HG02678 (cell line): ENCODE measurements around the gene RMDN2.

Experiments
- ATAC-seq: cut with Tn5 transposase; IDR thresholded peaks from one replicate; pipeline ENCODE4 v1.9.1; 2021; ENCODE audit warnings: mild to moderate bottlenecking, moderate library complexity; ENCODE audit not compliant: unreplicated experiment

Gene RMDN2

GRCh38 chr2:37897511-37897910 lies 27.6 kb upstream of the RMDN2 start:
- ATAC-seq, result no peak

DNA sequence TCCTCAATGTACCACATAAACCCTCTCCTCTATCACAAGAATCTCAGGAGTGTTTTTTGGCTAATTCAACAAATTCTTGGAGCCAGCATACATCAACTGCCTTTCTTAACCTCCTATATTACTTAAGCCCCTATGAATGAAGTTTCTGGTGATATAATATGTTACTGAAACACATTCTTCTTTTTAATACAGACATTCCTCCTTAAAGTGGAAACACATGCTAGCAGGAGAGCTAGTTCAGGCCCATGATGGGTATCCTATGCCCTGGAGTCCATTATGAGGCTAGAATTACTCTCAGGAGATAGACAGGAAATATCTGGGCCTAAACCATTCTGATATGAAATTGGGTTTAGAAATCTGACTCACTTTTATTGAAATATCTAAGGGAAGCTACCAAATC lies 26.6 kb upstream of the RMDN2 start:
- ATAC-seq, result no peak

DNA sequence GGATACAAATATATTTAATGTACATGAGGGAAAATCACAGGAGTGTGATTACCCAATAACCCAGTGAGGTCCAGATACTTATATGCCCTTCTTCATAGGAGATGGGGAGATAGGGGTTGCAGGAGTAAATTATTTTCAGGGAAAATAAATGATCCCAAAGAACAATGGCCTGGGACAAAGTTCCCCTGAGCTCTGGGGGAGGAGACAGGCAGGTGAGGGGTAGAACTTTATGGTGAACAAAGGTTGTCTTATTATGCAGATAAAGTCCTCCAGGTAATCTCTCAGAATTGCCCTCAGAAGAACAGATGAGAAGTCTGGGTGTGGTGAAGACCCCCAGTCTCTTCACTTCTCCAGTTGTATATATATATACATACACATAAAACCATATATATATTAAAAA lies 22.1 kb upstream of the RMDN2 start:
- ATAC-seq, result no peak

DNA sequence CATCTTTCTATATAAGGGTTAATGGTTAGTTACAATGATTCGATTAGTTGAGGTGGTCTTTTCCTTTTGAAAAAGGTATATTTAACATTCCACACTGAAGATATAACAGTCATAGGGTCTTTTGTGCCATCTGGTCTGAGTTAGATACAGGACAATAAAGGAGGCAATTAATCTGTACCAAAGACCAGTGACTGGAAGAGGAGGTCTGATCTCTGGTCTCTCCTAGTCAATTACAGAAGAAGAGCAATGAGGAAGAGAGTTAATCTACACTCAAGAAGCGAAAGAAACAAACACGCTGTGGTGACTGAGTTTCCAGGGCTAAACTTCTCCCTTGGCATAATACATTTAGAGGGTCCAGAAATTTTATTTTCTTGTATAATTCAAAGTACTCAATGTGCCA lies 20.7 kb upstream of the RMDN2 start:
- ATAC-seq, result no peak

GRCh38 chr2:37904993-37905392 lies 20.1 kb upstream of the RMDN2 start:
- ATAC-seq, result no peak

DNA sequence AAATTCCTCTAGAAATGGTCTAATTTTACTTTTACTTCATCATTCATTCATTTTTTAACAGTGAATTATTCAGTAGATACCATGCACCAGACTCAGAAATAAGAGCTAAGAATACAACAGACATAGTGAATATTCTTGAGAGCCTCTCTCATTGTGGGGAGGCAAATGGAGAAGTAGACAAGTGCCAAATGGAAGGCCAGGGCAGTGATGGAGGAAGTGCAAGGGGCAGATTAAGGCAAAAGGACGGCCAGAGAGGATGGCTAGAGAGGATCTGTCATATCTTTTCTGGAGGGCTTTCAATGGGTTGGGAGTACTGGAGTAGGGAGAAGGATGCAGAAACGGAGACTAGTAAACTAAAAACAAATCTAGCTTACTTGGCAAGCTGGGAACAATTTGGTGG lies 19.0 kb upstream of the RMDN2 start:
- no peak for ATAC-seq

DNA sequence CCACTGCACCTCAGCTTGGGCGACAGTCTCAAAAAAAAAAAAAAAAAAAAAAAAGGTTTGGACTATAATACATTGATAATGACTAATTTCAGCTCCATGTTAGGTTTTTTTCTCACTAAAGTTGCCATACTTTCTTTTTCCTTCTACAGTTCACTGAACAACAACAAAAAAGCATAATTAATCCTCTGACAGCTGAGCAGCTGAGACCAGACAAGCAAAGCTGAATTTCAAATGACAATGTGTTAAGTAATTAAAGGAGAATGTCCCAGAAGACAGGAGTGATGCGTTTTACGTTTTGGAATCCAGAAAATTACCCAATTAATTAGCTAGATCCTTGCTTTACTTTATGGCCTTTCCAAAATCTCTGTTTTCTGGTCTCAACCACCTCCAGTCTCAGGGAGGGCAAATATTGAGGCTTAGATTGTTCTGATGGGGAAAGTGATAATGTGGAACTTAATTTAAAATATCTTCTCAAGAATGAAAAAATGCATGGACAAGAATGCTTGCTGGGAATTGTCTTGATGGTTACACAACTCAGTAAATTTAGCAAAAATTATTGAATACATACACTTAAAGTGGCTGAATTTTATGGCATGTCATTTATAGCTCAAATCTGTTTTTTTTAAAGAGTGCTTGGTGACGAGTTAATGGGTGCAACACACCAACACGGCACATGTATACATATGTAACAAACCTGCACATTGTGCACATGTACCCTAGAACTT lies 17.4 kb upstream of the RMDN2 start:
- ATAC-seq, result no peak

- ATAC-seq, result no peak
Measured at GRCh38 chr2:37911296-37911873, 13.7 kb upstream of the RMDN2 start.

DNA sequence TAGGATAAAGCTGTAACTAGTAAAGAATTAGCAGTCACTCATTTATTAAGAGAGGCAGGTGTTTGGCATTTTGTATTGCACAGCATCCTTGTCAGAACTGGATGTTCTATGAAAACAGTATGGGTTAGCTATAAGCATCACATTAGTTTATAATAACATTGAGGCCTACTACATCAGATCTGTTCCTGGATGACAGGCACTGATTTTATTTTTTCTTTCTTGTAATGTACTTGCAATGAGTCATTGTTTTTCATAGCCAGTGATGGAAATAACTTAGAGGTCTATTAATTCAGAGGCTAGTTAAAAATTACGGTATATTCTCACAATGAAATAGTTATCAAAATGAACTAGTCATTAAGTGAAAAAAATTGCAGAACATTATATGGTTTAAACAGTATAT lies 13.0 kb upstream of the RMDN2 start:
- no peak for ATAC-seq

- no peak for ATAC-seq
Measured at GRCh38 chr2:37912616-37913015, 12.5 kb upstream of the RMDN2 start.

DNA sequence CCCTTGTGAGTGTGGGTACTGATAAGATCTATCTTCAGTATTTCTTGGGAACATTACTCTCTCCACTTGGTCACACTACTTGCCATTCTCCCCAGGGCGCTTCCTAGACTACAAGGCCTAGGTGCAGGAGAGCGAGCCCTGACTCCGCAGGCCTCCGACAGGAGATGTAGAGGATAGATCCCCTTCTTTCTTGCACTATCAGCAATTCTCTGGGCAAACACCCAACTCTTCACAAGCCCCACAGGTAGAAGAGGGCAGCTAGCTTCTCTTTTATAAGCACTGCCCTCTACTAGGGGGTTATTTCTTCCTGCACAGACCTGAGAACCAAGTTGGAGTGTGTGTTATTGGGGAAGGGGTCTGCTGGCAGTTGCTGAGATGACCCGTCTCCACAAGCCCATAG lies 10.7 kb upstream of the RMDN2 start:
- no peak for ATAC-seq

GRCh38 chr2:37915773-37916172 lies 9.3 kb upstream of the RMDN2 start:
- no peak for ATAC-seq

- no peak for ATAC-seq
Measured at GRCh38 chr2:37916512-37917082, 8.5 kb upstream of the RMDN2 start.

GRCh38 chr2:37917281-37918228 lies 7.5 kb upstream of the RMDN2 start:
- no peak for ATAC-seq

DNA sequence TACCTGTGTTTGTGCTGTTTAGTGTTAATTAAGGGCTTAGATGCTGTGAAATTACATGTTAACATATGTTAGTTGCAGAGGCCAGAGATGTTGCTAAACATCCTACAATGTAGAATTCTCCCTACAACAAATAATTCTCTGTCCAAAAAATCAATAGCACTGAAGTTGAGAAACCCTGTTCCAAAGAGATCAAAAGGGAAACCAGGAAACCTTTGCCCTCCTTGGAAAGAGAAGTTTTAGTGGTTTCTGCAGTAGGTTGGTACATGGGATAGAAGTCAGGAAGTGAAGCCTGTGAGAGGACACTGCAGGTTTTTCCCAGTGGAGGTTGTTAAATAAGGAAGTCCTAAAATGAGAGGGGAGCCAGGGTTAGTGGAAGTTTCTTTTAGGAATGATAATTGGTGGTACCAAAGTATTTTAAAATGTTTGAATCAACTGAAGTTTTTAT lies 6.3 kb upstream of the RMDN2 start:
- ATAC-seq, result no peak

GRCh38 chr2:37919631-37920032 lies 5.5 kb upstream of the RMDN2 start:
- ATAC-seq, result no peak

- ATAC-seq, result no peak
Measured at GRCh38 chr2:37920570-37920969, 4.5 kb upstream of the RMDN2 start.

- ATAC-seq, result no peak
Measured at GRCh38 chr2:37921781-37922180, 3.3 kb upstream of the RMDN2 start.

- no peak for ATAC-seq
Measured at GRCh38 chr2:37923308-37924055, 1.6 kb upstream of the RMDN2 start.

DNA sequence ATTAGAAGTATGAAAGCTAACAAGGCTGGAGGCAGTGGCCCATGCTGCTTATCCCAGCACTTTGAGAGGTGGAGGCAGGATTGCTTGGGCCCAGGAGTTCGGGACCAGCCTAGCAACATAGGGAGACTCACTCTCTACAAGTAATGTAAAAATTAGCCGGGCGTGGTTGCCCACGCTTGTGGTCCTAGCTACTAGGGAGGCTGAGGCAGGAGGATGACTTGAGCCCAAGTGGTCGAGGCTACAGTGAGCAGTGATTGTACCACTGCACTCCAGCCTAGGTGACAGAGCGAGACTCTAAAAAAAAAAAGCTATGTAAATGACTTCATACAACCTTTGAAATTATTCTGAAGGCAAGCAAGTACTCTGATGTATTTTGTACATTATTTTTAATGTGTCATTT lies 1.5 kb downstream of the RMDN2 start:
- no peak for ATAC-seq

- no peak for ATAC-seq
Measured at GRCh38 chr2:37928377-37928776, 3.3 kb downstream of the RMDN2 start.
